ENCODE results near the gene SCGB3A1.

The SCGB3A1 gene

GRCh38 chr5:180637962-180638680 is 46.8 kb upstream of the SCGB3A1 start:
- WGBS, 2 donors (ENCODE audit: extremely low coverage in 2 of 2, insufficient read length in 2 of 2, insufficient replicate concordance in 1 of 2), result no CpG with 5 or more reads among the region's 20 CpGs
- no peak overlapping the region for H4K91ac ChIP-seq (ENCODE audit: low read depth, low read length, poor library complexity)
- no peak for DNase-seq (ENCODE audit: low spot score)

GRCh38 chr5:180636403-180637075 is 45.2 kb upstream of the SCGB3A1 start:
- H3K27me3 ChIP-seq (ENCODE audit: control insufficient read depth in 3 of 3, insufficient read depth in 3 of 3, low read depth in 1 of 3, low read length in 3 of 3), result peaks cover 0 to 13% (median 0%) of the 10 kb centered on the region in 3 experiments
- no peak overlapping the region for H2BK120ac ChIP-seq (ENCODE audit: low read depth, low read length)
- no peak overlapping the region for H2AK5ac ChIP-seq (ENCODE audit: low read depth, low read length)
- no peak overlapping the region for H3K27ac ChIP-seq (replicated peaks; ENCODE audit: low read length)
- H3K9me3 ChIP-seq (replicated peaks in 1 of 2; ENCODE audit: control insufficient read depth in 2 of 2, insufficient read depth in 1 of 2, low read depth in 1 of 2, low read length in 2 of 2), result no peaks in the 10 kb centered on the region
- H2BK15ac ChIP-seq (ENCODE audit: low read length), result peak overlapping the region; percentile 67
- H3K36me3 ChIP-seq (replicated peaks in 1 of 2; ENCODE audit: control insufficient read depth in 2 of 2, insufficient read depth in 2 of 2, low read length in 2 of 2), result no peaks in the 10 kb centered on the region
- H2BK12ac ChIP-seq (ENCODE audit: low read length), result no peak overlapping the region
- H2BK5ac ChIP-seq (ENCODE audit: low read length), result no peak overlapping the region
- no peak overlapping the region for H3K4me2 ChIP-seq (ENCODE audit: insufficient read depth, low read length, poor library complexity, severe bottlenecking)
- peaks cover 8 to 11% of the 10 kb centered on the region in 2 donors for H3K4me1 ChIP-seq (ENCODE audit: control insufficient read depth in 2 of 2, insufficient read depth in 1 of 2, low read depth in 1 of 2, low read length in 2 of 2)
- no peak overlapping the region for H3K4me3 ChIP-seq (ENCODE audit: low read length in 2 of 2)
- no CpG with 5 or more reads among the region's 18 CpGs for WGBS, 2 donors (ENCODE audit: extremely low coverage in 2 of 2, insufficient read length in 2 of 2, insufficient replicate concordance in 1 of 2)
- no peak overlapping the region for H3K4ac ChIP-seq (ENCODE audit: low read length)
- H4K8ac ChIP-seq (ENCODE audit: low read depth, low read length), result peak overlapping the region; percentile 17
- H3K79me1 ChIP-seq (ENCODE audit: low read depth, low read length), result peaks cover 1% of the 10 kb centered on the region
- peak overlapping the region; percentile 50 for H3K9ac ChIP-seq (ENCODE audit: low read depth, low read length, poor library complexity)
- H3K23ac ChIP-seq (ENCODE audit: low read depth, low read length, poor library complexity), result no peak overlapping the region
- H3K14ac ChIP-seq (ENCODE audit: low read length), result no peak overlapping the region
- H2AFZ ChIP-seq (ENCODE audit: low read length), result no peak overlapping the region
- H3K18ac ChIP-seq (ENCODE audit: low read length), result peak overlapping the region; percentile 71
- H4K91ac ChIP-seq (ENCODE audit: low read depth, low read length, poor library complexity), result no peak overlapping the region
- DNase-seq (ENCODE audit: low spot score), result no peak

More at GRCh38 chr5:180637962-180638680, 46.8 kb upstream of the SCGB3A1 start:
- H2BK12ac ChIP-seq (ENCODE audit: low read length), result no peak overlapping the region
- no peak overlapping the region for H3K4me2 ChIP-seq (ENCODE audit: insufficient read depth, low read length, poor library complexity, severe bottlenecking)
- peak overlapping the region; percentile 9 for H3K14ac ChIP-seq (ENCODE audit: low read length)
- peak overlapping the region; percentile 41 for H2BK120ac ChIP-seq (ENCODE audit: low read depth, low read length)
- H2AFZ ChIP-seq (ENCODE audit: low read length), result peak overlapping the region; percentile 24
- H2AK5ac ChIP-seq (ENCODE audit: low read depth, low read length), result peak overlapping the region; percentile 7
- no peak overlapping the region for H3K4ac ChIP-seq (ENCODE audit: low read length)
- H3K4me3 ChIP-seq (ENCODE audit: low read length in 2 of 2), result no peak overlapping the region
- peak overlapping the region; percentile 38 for H3K18ac ChIP-seq (ENCODE audit: low read length)
- no peak overlapping the region for H2BK5ac ChIP-seq (ENCODE audit: low read length)
- H3K4me1 ChIP-seq (ENCODE audit: control insufficient read depth in 2 of 2, insufficient read depth in 1 of 2, low read depth in 1 of 2, low read length in 2 of 2), result peaks cover 0 to 1% of the 10 kb centered on the region in 2 donors
- no peak overlapping the region for H3K27ac ChIP-seq (replicated peaks; ENCODE audit: low read length)
- H3K27me3 ChIP-seq (ENCODE audit: control insufficient read depth in 3 of 3, insufficient read depth in 3 of 3, low read depth in 1 of 3, low read length in 3 of 3), result peaks cover 0 to 25% (median 0%) of the 10 kb centered on the region in 3 experiments
- peak overlapping the region; percentile 3 for H3K23ac ChIP-seq (ENCODE audit: low read depth, low read length, poor library complexity)
- H4K8ac ChIP-seq (ENCODE audit: low read depth, low read length), result no peak overlapping the region
- no peaks in the 10 kb centered on the region for H3K9me3 ChIP-seq (replicated peaks in 1 of 2; ENCODE audit: control insufficient read depth in 2 of 2, insufficient read depth in 1 of 2, low read depth in 1 of 2, low read length in 2 of 2)
- H2BK15ac ChIP-seq (ENCODE audit: low read length), result no peak overlapping the region
- peaks cover 1% of the 10 kb centered on the region for H3K79me1 ChIP-seq (ENCODE audit: low read depth, low read length)
- no peaks in the 10 kb centered on the region for H3K36me3 ChIP-seq (replicated peaks in 1 of 2; ENCODE audit: control insufficient read depth in 2 of 2, insufficient read depth in 2 of 2, low read length in 2 of 2)
- H3K9ac ChIP-seq (ENCODE audit: low read depth, low read length, poor library complexity), result no peak overlapping the region

DNA sequence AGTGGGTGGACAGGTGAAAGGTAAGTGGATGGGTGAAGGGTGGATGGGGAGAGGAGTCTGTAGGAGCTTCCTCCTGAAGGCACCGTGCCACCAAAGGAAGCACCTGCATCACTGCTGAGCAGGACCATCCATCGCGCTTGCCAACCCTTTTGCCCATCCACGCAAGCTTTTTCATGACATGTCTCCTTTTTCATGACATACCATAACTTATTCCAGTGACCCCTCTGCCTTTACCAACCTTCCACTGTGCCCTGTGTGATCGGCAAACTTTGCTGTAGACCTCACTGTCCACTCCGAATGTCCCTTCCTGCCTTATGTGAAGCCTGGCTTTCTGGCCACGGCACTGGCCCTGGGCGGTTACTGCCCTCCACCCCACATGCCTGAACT is 44.7 kb upstream of the SCGB3A1 start:
- Histone ChIP-seq H2BK15ac (ENCODE audit: low read length) (no peak overlapping the region), H2BK5ac (ENCODE audit: low read length) (no peak overlapping the region), H3K4me2 (ENCODE audit: insufficient read depth, low read length, poor library complexity, severe bottlenecking) (no peak overlapping the region), H3K18ac (ENCODE audit: low read length) (peak overlapping the region; percentile 21), H3K4me3 (ENCODE audit: low read length in 2 of 2) (peak overlapping the region in 1 of 2 donors; percentile 35), H3K4me1 (ENCODE audit: control insufficient read depth in 2 of 2, insufficient read depth in 1 of 2, low read depth in 1 of 2, low read length in 2 of 2) (peaks cover 9 to 12% of the 10 kb centered on the region in 2 donors), H3K79me1 (ENCODE audit: low read depth, low read length) (peaks cover 1% of the 10 kb centered on the region), H3K27ac (replicated peaks; ENCODE audit: low read length) (no peak overlapping the region), H3K14ac (ENCODE audit: low read length) (no peak overlapping the region), H3K4ac (ENCODE audit: low read length) (no peak overlapping the region), H3K9ac (ENCODE audit: low read depth, low read length, poor library complexity) (no peak overlapping the region), H3K36me3 (replicated peaks in 1 of 2; ENCODE audit: control insufficient read depth in 2 of 2, insufficient read depth in 2 of 2, low read length in 2 of 2) (no peaks in the 10 kb centered on the region), H2AFZ (ENCODE audit: low read length) (no peak overlapping the region), H2AK5ac (ENCODE audit: low read depth, low read length) (no peak overlapping the region), H4K8ac (ENCODE audit: low read depth, low read length) (no peak overlapping the region), H3K27me3 (ENCODE audit: control insufficient read depth in 3 of 3, insufficient read depth in 3 of 3, low read depth in 1 of 3, low read length in 3 of 3) (peaks cover 0 to 7% (median 0%) of the 10 kb centered on the region in 3 experiments), H2BK120ac (ENCODE audit: low read depth, low read length) (no peak overlapping the region), H3K23ac (ENCODE audit: low read depth, low read length, poor library complexity) (no peak overlapping the region), H3K9me3 (replicated peaks in 1 of 2; ENCODE audit: control insufficient read depth in 2 of 2, insufficient read depth in 1 of 2, low read depth in 1 of 2, low read length in 2 of 2) (no peaks in the 10 kb centered on the region), H4K91ac (ENCODE audit: low read depth, low read length, poor library complexity) (no peak overlapping the region), H2BK12ac (ENCODE audit: low read length) (no peak overlapping the region)
- WGBS, 2 donors (ENCODE audit: extremely low coverage in 2 of 2, insufficient read length in 2 of 2, insufficient replicate concordance in 1 of 2), result no CpG with 5 or more reads among the region's 8 CpGs
- DNase-seq (ENCODE audit: low spot score), result no peak
